A673 (cell line): Measurements from ENCODE around the gene DPP7.

Source experiments
- CTCF ChIP-seq: fragments of 300-800, 200-600 bp; sonication (generic); conservative IDR thresholded peaks from 2 replicates; pipeline ENCODE4 v1.5.1; 2017; ENCODE audit warnings: low read depth, mild to moderate bottlenecking, antibody characterized with exemption, low read length, moderate library complexity, mixed read lengths
- EZH2 ChIP-seq: fragments of 200-600 bp; sonication (generic); IDR thresholded peaks from 2 replicates; pipeline ENCODE4 v1.6.1; 2017; ENCODE audit warnings: borderline replicate concordance, low read depth, mild to moderate bottlenecking, mixed read lengths, antibody characterized with exemption, low read length; ENCODE audit not compliant: poor library complexity, severe bottlenecking

- TF ChIP-seq CTCF: no peak
- TF ChIP-seq EZH2: no peak
These were observed 31.0 kb downstream of the DPP7 start for GRCh38 chr9:137083394-137084004.
